Testis (tissue), 2 donors: ENCODE measurements around the gene SLC9A6.

Experiments
- CTCF ChIP-seq, 3 experiments: fragments of 450-650 bp in 2 of 3; fragments of 200-600 bp in 1 of 3; sonication (generic) in 1 of 3; IDR thresholded peaks; one replicate each; pipeline ENCODE4 v1.5.1; 2016 to 2019; ENCODE audit warnings: antibody characterized with exemption in 3 of 3, mild to moderate bottlenecking in 2 of 3, moderate library complexity in 1 of 3
- POLR2A ChIP-seq: fragments of 450-650 bp; IDR thresholded peaks from one replicate; pipeline ENCODE4 v1.6.1; 2017; ENCODE audit warnings: antibody characterized with exemption, mild to moderate bottlenecking, moderate library complexity

GRCh38 chrX:136086521-136086920 is 101.3 kb downstream of the SLC9A6 start:
- no peak for TF ChIP-seq CTCF (IDR thresholded peaks at IDR 0.05)
- TF ChIP-seq POLR2A: no peak
